ENCODE measurements around the gene OR51T1.
A peak's percentile ranks its signal among the peaks of the same experiment; 100 is the strongest.

The OR51T1 gene

GRCh38 chr11:4926608-4927007, 44.9 kb downstream of the OR51T1 start:
- peak; percentile 9 for DNase-seq (ENCODE audit: low spot score)

All from kidney tubule cell (primary cell).